ENCODE measurements around the gene ZNF446.

GRCh38 chr19:58466089-58466759 is 9.9 kb upstream of the ZNF446 start:
- TF ChIP-seq TARDBP (IDR thresholded peaks at IDR 0.05) (no peak), BHLHE40 (IDR thresholded peaks at IDR 0.05; ENCODE audit: borderline replicate concordance) (no peak), NFRKB (IDR thresholded peaks at IDR 0.05) (no peak), FOXK2 (IDR thresholded peaks at IDR 0.05) (no peak), SP1 (IDR thresholded peaks at IDR 0.05) (no peak), SUZ12 (IDR thresholded peaks at IDR 0.05) (no peak), LEF1 (IDR thresholded peaks at IDR 0.05; ENCODE audit: borderline replicate concordance) (no peak), ZNF384 (IDR thresholded peaks at IDR 0.05) (no peak), ELF4 (IDR thresholded peaks at IDR 0.05) (no peak), HDGF (IDR thresholded peaks at IDR 0.05; ENCODE audit: borderline replicate concordance) (no peak)

Measured in HEK293T (cell line).